ENCODE results near the gene NADSYN1.

- no peak for TF ChIP-seq CTCF (IDR thresholded peaks at IDR 0.05)
- no peak for TF ChIP-seq E2F5 (CRISPR knock-in tag; IDR thresholded peaks at IDR 0.05)
- no peak for TF ChIP-seq CREM (CRISPR knock-in tag; IDR thresholded peaks at IDR 0.05)
- no peak for TF ChIP-seq ZBTB21 (CRISPR knock-in tag; IDR thresholded peaks at IDR 0.05; ENCODE audit: borderline replicate concordance)
- no peak for TF ChIP-seq MXD4 (CRISPR knock-in tag; IDR thresholded peaks at IDR 0.05; ENCODE audit: borderline replicate concordance)
- no peak for TF ChIP-seq NR3C1 (CRISPR knock-in tag; conservative IDR thresholded peaks at IDR 0.05; ENCODE audit: low read depth)
- TF ChIP-seq STAT6 (CRISPR knock-in tag; conservative IDR thresholded peaks at IDR 0.05; ENCODE audit: low read depth): no peak
- TF ChIP-seq NR1H2 (CRISPR knock-in tag; IDR thresholded peaks at IDR 0.05): no peak
- no peak for TF ChIP-seq JUN (CRISPR knock-in tag; IDR thresholded peaks at IDR 0.05)
- no peak for TF ChIP-seq JAZF1 (CRISPR knock-in tag; IDR thresholded peaks at IDR 0.05)
- no peak for TF ChIP-seq PRRX2 (CRISPR knock-in tag; IDR thresholded peaks at IDR 0.05)
- no peak for TF ChIP-seq FOXP1 (CRISPR knock-in tag; IDR thresholded peaks at IDR 0.05; ENCODE audit: borderline replicate concordance)
These were observed 46.1 kb downstream of the NADSYN1 start for GRCh38 chr11:71499125-71499524.

All from WTC11 (cell line).